Stimulated activated CD8-positive, alpha-beta memory T cell treated with anti-CD3 and anti-CD28 coated beads, Interleukin-4, amount 100 ng/mL, for 1 hour (primary cell): ENCODE data around the gene BDKRB2.

Experiments
- DNase-seq, 2 donors: peaks; one replicate each; pipeline ENCODE4 v3.0.0-alpha.2; 2020; ENCODE audit warnings: low read depth in 2 of 2, low spot score in 1 of 2

The BDKRB2 gene

DNA sequence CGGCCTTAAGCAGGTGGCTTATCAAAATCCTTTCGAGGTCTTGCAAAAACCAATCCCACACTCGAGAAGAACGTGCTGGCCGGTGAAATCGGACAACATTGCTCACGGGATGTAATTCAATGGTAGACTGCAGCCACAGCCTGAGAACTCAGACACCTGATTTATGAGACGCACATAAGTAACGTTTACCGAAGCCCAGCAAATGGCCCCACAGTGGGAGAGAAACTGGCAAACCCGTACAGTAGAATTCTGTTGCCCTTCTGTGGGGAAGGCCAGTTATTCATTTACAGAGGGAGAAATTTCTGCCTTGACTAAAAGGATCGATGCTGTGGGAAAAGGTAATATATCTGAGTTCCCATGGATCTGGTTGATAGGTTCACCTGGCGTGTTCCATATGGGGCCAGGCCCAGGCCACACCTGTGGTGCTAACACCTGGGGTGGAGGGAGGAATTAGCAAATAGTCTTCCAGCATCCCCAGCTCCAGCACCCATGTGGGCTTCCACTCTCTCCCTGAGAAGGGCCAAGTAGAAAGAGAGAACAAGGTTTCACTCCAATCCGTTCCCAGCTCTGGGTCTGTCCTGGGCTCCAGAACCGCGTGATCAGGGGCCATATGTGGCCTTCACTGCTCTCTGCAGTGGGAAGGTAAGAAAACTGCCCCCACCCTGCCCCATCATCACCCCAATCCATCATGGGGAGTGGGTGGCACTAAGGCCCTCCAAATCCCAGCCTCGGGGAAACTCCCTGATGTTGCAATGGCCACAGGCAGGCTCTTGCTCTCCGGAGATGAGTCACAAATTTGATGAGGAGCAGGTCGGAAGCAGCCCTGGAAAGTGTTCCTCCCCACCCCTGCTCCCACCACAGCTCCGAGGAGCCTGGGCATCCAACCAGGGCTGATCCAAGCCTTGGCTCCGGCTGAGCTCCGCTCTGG is 64.1 kb downstream of the BDKRB2 start:
- no peak for DNase-seq

DNA sequence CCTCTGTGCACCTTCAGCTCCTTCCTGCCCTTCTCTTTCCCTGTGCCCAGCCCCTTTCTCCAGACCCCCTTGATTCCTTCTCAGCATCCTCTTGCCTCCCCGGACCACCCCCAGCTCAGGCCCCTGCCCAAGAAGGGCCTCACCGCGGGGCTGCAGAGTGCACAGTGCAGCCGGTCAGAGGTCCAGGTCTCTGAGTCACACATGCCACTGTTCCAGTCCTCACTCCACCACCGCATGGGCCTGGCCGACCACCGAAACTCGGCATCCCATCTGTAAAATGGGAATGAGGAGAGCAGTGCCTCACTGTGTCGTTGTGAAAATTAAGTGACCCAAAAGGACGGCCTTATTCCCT is 64.7 kb downstream of the BDKRB2 start:
- DNase-seq = no peak

GRCh38 chr14:96270565-96271420 is 66.2 kb downstream of the BDKRB2 start:
- no peak for DNase-seq

- DNase-seq = no peak
These were observed 66.8 kb downstream of the BDKRB2 start for GRCh38 chr14:96271421-96271762.

GRCh38 chr14:96272777-96273473 is 68.3 kb downstream of the BDKRB2 start:
- DNase-seq = no peak

DNA sequence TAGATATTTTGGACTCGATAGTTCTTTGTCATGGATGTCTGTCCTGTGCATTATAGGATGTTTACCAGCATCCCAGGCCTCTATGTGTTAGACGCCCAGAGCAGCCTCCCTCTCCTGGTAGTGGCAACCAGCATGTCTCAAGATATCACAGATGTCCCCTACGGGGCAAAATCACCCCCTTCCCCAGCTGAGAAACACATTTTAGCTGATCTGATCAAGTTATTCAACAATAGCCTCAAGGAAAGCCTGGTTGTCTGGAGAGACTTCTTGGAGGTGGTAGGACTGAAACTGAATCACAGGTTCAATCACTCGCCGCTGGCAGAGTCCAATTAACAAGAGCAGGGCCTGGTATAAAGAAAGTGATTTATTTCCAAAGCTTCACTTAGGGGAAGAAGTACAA is 69.0 kb downstream of the BDKRB2 start:
- DNase-seq = no peak

DNA sequence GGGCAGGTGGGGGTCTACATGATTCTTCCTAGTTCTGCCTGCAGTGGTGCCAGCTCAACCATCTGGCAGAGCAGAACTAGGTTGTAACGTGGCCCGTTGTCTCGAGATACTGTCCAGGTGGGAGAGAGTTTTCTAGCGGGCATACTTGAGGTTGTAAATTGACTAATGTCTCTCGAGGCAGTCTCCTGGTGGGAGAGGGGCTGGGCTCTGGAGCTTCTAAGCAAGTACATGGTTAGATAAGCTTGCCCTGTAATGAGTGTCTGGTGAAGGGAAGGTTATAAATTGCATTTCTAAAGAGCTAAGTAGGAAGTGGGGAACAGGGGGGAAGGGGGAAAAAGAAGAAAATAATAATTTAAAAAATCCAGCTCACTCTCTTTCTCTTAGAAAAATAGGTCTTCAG is 69.5 kb downstream of the BDKRB2 start:
- DNase-seq = no peak

DNA sequence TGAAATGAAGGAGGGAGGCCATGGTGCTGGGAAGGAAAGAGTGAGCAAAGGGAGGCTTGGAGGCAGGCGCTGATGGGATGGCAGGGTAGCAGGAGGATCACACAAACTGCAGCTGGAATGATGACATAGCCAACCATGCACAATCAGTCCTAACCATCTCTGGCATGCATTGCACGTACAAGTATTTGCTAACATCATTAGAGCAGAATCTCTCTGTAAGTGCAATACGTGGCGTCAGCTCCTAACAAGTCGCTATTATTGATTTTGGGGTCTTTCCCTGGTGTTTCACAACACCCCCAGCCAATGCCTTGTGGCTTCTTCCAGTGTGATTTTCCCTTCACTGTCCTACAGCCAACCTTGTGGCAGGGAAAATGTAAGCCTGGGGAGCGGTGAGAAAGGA is 69.9 kb downstream of the BDKRB2 start:
- DNase-seq = no peak

- peak; percentile 26 to 43 for DNase-seq
These were observed 70.8 kb downstream of the BDKRB2 start for GRCh38 chr14:96275177-96276112.

DNA sequence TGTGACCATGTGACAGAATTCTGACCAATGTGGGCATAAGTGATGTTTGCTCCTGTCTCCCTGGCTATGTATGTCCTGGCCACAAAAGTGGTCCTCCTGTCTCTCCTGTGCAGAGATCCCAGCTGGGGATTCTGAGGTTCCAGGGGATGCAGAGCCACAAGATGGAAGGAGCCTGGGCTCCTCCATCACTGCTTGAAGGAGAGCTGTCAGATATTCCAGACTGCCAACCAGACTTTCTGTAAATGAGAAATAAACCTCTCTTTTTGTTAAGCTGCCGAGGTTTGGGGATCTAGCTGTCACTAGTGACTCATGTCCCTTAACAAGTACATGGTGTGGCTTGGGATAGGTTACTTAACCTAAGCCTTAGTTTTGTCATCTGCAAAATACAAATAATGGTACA is 73.3 kb downstream of the BDKRB2 start:
- DNase-seq = no peak

GRCh38 chr14:96279564-96279963 is 74.9 kb downstream of the BDKRB2 start:
- DNase-seq = no peak

DNA sequence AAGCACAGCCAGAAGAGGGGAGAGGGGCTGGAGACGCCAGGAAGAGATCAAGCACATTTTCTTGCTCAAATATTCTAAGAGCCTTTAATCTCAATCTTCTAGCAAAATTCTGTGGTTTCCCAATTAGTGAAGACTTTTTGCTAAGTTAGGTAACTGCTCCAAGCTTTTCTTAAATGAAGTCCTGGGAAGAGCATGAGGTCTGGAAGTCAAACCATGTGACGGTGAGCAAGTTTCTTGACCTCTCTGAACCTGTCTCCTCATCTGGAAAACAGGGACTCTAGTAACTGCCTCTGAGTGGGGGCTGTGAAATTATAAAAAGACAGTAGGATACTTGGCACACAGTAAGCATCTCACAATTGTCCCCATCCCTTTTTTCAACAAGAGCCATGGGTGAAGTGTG is 75.5 kb downstream of the BDKRB2 start:
- no peak for DNase-seq

- no peak for DNase-seq
These were observed 76.8 kb downstream of the BDKRB2 start for GRCh38 chr14:96281486-96281885.

- DNase-seq = no peak
These were observed 79.4 kb downstream of the BDKRB2 start for GRCh38 chr14:96284008-96284407.

DNA sequence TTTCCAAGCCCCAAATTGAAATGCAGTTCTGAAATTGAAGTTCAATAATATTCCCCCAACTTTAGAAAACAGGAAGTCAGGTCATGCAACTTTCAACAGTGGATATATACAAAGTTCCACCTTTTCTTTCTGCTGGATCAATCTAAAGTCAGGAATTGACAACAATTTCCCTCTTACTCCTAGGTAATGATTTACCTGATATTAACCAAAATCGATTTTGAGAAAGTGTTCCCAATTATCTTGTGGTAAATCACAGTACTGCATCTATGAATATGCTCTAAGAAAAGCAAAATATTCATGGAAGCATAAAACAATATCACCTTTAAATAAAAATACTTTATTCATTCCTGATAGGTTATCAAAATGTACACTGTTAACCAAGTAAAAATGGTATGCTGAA is 79.8 kb downstream of the BDKRB2 start:
- no peak for DNase-seq

DNA sequence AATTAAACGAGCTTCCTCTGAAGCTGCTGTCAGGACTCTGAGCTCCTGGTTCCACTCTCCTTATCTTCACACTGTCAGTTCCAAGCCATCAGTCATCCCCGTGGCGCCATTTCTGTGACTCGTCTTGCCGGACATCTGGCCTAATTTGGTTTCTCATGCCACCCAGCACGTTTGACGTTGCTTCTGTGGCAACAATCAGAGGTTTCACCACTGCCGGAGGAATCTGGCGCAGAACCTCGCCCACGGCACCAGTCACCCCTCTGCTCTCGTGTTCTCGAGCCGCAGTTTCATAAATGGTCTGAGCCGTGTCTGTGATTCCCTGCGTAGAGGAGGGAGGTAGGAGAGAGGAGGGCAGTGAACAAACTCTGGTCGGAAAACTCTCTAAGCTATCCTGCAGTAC is 81.0 kb downstream of the BDKRB2 start:
- DNase-seq = no peak

GRCh38 chr14:96286251-96286650 is 81.6 kb downstream of the BDKRB2 start:
- DNase-seq = no peak

GRCh38 chr14:96287856-96288255 is 83.2 kb downstream of the BDKRB2 start:
- DNase-seq = no peak
